GM21390 (cell line): ENCODE data around the gene B4GALNT3.
"Not testable (repeated sequence)": the region's sequence is repeated elsewhere in the genome, so short reads cannot be mapped to it uniquely, and the experiment has no call there.

Source experiments
- ATAC-seq: cut with Tn5 transposase; IDR thresholded peaks from one replicate; pipeline ENCODE4 v1.9.1; 2021; ENCODE audit not compliant: unreplicated experiment

B4GALNT3 gene

GRCh38 chr12:573232-573631, 113.5 kb downstream of the B4GALNT3 start:
- no peak for ATAC-seq

GRCh38 chr12:574475-575128, 114.9 kb downstream of the B4GALNT3 start:
- ATAC-seq, result no peak

- ATAC-seq, result no peak
Observed at GRCh38 chr12:575129-575502, 115.4 kb downstream of the B4GALNT3 start.

GRCh38 chr12:575948-576614, 116.3 kb downstream of the B4GALNT3 start:
- ATAC-seq, result peak; percentile 63

DNA sequence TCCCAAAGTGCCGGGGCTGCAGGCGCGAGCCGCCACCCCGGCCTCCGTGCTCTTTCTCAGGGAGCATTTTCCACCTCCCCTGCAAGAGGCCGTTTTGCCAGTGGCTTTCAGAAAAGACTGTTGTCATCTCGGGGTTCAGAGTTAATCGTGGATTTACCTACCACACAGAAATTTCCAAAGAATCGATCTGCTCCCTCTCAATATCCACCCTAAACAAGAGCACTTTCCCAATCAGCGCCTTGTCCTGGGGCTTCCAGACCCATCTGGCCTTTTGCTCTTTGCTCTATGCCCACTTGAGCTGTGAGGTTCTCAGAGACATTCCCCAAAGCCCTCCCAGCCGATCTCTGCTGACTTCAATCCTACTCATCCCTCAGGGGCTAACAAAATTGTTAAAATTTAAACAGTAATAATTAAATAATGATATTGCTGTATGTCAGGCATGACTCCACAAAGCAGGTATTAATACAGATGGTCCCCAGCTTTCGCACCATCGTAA, 116.9 kb downstream of the B4GALNT3 start:
- no peak for ATAC-seq

DNA sequence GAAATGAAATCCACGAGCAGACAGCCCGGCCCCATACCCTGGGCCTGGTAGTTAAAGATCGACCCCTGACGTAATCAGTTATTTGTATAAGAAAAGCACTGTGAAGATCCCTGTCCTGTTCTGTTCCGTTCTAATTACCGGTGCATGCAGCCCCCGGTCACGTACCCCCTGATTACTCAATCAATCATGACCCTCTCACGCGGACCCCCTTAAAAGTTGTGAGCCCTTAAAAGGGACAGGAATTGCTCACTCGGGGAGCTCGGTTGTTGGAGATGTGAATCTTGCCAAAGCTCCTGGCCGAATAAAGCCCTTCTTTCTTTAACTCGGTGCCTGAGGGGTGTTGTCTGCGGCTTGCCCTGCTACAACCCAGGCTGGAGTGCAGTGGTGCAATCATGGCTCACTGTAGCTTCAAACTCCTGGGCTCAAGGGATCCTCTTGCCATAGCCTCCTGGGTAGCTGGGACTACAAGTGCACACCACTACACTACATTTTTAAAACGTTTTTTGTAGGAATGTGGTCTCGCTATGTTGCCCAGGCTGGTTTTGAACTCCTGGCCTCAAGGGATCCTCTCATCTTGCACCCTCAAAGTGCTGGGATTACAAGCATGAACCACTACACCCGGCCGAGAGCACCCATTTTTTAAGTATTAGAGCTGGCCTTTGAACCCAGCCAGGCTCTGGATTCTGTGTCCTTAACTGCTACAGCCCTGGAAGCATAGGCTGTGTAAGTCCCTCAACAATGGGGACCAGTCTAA, 118.4 kb downstream of the B4GALNT3 start:
- not testable (repeated sequence) for ATAC-seq

DNA sequence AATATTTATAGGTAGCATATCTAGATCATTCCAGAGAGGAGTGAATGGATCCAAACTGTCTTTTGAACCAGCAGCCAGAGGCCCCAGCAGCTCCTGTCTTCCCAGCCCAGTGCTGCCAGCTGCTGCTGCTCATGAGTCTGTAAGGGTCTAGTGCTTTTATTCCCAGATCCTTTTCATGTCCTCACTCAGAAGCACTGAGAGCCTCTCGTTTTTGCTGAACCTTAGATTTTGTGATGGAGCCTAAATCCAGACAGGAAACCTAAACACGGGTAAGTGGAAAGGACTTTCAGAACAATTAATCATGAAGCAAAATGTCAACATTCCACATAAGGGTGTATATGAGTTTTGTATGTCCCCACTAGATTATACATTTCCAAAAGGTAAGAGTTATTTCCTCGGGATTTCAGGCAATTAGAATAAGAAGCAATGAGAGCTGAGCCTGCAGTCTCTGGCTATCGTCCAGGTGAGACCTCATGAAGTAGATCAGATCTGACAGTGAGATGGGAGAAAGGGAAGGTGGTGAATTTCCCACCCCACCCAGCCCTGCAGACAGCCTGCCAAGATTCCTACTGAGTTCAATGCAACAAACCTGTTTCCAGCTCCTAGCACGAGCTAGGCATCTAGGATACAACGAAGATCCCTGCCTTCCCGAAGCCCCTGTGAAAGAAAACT, 119.1 kb downstream of the B4GALNT3 start:
- ATAC-seq, result no peak

DNA sequence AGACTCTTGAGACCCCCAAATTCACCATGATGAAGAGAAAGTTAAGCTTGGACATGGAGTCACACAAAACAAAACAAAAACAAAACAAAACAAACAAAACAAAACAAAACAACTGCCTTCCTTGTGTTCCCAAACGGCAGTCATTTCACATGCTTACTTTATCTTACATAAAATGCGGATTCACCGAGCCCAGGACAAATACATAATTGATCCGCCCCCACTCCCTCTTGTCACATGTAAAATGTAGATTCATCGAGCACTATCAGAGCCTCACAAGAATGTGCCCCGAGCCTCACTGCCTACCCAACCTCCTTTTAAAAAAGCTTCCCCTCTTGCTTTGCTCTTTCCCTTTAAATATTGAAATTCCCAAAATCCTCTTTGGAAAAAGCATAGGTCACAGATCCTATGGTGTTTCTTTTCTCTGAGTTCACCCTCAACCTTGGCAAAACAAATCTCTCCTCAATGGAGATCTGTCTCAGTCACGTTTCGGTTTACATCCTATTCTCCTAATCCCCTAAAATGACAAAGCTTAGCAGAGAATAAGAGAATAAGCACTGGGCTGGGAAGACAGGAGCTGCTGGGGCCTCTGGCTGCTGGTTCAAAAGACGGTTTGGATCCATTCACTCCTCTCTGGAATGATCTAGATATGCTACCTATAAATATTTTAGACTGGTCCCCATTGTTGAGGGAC, 119.8 kb downstream of the B4GALNT3 start:
- ATAC-seq, result no peak

DNA sequence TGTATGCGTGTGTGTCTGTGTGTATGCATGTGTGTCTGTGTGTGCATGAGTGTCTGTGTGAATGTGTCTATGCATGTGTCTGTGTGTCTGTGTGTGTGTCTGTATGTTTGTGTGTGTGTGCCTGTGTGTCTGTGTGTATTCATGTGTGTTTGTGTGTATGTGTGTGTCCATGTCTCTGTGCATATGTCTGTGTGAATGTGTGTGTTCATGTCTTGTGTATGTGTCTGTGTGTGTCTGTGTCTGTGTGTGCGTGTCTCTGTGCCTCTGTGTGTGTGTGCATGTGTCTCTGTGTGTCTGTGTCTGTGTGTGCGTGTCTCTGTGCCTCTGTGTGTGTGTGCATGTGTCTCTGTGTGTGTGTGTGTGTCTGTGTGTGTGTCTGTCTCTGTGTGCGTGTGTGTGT, 121.1 kb downstream of the B4GALNT3 start:
- no peak for ATAC-seq

- ATAC-seq, result no peak
Observed at GRCh38 chr12:581321-581720, 121.6 kb downstream of the B4GALNT3 start.

DNA sequence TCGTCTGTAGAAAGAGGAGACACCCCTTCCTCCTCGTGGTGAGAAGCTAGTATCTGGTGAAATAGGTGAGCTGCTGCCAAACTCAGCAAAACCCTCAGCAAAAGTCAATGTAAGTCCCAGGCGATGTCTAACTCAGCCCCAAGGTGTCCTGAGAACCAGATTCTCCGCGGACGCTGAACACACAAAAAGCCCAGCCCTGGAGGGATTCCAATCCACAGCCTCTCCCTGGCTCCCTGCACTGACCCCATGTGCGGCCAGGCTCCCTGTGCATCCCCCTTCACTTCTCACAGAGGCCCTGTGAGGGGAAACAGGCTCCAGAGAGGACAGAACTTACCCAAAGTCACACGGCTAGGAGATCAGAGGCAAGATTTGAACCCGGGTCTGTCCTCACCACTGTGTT, 122.0 kb downstream of the B4GALNT3 start:
- no peak for ATAC-seq

GRCh38 chr12:583251-583869, 123.6 kb downstream of the B4GALNT3 start:
- ATAC-seq, result no peak

- ATAC-seq, result no peak
Observed at GRCh38 chr12:585062-586061, 125.6 kb downstream of the B4GALNT3 start.

DNA sequence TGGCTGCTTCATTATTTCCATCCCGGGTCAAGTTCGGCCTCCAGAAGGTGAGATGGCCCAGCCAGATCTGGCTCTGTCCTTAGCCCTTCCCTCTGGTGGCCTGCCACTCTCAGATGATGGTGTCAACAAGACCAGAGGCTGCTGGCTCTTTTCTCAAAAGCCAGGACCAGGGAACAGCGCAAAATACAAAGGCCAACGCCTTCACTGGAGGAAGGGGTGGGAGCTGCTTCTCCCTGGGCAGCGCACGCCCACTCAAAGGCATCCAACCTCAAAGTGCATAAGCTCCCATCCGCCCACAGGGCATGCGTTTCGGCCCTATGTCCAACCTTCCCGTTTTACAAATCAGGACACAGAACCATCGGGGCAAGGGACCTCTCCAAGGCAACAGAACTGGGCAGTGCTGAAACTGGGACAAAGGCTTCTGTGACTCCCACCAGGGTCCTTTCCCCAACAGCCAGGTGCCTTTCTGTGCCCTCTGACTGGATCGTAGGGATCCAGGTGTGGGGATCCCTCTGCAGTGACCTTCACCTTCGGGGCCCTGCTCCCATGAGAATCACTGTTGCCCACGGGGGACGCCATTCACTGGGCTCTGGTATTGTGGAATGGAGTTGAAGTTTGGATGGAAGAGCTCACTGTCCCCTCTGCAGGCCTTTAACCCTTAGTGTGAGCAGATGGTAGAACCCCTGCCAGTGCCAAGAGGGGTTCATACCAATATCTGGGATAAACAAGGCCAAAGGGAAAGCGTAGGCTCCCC, 126.8 kb downstream of the B4GALNT3 start:
- no peak for ATAC-seq

GRCh38 chr12:587132-588023, 127.6 kb downstream of the B4GALNT3 start:
- ATAC-seq, result no peak

DNA sequence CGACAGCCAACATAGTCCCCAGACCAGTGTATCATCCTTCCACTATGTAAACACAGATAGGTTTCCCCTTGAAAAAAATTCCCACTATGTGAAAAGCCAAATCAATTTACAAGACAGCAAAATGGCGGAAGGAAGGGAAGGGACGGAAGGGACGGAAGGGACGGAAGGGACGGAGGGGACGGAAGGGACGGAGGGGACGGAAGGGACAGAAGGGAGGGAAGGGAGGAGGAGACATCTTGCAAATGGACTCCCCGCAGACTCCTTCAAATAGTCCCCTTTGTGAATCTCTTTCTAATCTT, 128.2 kb downstream of the B4GALNT3 start:
- no peak for ATAC-seq

DNA sequence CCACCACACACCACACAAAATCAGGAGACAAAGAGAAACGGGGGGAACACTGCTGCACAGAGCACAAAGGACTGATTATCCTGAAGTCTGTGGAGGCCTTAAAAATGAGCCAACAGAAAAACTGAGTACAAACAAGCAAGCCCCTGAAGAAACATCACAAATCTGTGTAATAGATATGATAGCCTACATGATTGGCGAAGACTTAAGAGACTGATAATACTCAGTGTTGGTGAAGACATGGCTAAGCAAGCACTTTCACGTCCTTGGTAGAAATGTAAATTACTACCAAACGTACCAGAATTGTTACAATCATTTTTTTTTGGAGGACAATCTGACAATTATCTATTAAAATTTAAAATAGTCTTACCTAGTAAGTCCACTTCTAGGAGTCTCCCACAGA, 128.9 kb downstream of the B4GALNT3 start:
- no peak for ATAC-seq
